HG02870 (cell line): Measurements from ENCODE around the gene PM20D1.
"Not testable (repeated sequence)": the region's sequence is repeated elsewhere in the genome, so short reads cannot be mapped to it uniquely, and the experiment has no call there.

ENCODE experiments used
- ATAC-seq: cut with Tn5 transposase; IDR thresholded peaks from one replicate; pipeline ENCODE4 v1.9.1; 2021; ENCODE audit warnings: mild to moderate bottlenecking, moderate library complexity; ENCODE audit not compliant: unreplicated experiment

PM20D1 gene

GRCh38 chr1:205842229-205842628, 7.7 kb downstream of the PM20D1 start:
- no peak for ATAC-seq

- ATAC-seq: no peak
These were observed 9.6 kb downstream of the PM20D1 start for GRCh38 chr1:205840146-205840923.

DNA sequence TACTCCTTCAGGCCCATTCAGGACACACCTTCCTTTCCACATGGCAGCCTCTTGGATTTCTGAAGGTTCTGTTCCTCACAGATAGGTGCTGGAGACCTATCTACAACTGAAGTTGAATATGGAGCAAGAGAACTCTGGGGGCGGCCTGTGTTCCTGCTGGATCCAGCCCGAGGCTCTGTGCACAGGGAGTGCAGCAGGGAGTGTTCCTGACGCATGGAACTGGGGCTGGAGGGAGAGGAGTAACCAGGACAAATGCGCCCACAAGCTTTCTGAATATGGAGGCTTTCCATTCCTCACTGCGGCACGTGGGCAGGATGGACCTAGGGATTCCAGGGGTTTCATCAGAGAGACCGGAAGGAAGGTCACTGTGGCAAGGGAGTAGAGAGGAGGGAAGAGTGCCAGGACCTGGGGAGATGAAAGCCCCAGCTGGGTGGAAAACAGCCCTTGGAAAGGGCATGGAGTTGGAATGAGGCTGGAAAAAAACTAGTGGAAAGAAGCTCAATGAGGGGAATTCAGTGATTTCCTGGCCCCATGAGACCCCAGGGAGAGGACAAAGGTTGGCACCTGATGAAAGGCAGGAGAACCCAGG, 12.5 kb downstream of the PM20D1 start:
- no peak for ATAC-seq

DNA sequence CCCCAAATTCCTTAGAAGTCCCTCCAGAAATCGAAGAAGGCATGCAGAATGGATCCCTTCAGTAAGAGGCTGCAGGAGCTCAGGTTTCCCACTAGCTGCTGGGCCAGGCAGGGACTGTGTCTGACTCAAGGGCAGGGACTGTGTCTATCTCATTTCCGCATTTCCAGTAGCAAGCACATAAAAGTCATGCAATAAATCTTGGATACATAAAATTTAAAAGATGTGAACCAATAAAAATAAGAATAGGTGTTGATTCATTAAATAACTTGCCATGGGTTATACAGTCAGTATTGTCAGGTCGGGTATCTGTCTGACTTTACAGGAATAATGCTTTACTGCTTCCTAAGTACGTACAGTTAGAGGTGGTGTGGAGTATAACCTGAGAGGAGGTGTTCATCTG, 15.2 kb downstream of the PM20D1 start:
- ATAC-seq: no peak

- ATAC-seq: no peak
These were observed 17.6 kb downstream of the PM20D1 start for GRCh38 chr1:205832326-205832751.

GRCh38 chr1:205827623-205828022, 22.3 kb downstream of the PM20D1 start:
- no peak for ATAC-seq

GRCh38 chr1:205826995-205827394, 22.9 kb downstream of the PM20D1 start:
- no peak for ATAC-seq

- no peak for ATAC-seq
These were observed 23.7 kb downstream of the PM20D1 start for GRCh38 chr1:205826016-205826806.

DNA sequence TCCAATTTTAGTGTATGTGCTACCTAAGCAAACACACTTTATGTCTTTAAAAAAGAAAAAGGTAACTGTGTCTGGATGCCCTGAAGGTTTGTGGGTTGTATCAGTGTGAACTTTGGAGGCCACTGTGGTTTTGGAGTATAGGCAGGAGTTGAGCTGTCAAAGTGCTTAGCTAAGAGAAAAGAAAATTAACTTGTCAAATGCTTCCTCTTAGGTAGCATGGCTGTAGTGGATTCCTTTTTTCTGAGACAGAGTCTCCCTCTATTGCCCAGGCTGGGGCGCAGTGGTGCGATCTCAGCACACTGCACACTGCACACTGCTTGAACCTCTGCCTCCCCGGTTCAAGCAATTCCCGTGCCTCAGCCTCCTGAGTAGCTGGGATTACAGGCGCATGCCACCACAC, 25.8 kb downstream of the PM20D1 start:
- no peak for ATAC-seq

GRCh38 chr1:205823260-205823659, 26.7 kb downstream of the PM20D1 start:
- ATAC-seq: not testable (repeated sequence)

DNA sequence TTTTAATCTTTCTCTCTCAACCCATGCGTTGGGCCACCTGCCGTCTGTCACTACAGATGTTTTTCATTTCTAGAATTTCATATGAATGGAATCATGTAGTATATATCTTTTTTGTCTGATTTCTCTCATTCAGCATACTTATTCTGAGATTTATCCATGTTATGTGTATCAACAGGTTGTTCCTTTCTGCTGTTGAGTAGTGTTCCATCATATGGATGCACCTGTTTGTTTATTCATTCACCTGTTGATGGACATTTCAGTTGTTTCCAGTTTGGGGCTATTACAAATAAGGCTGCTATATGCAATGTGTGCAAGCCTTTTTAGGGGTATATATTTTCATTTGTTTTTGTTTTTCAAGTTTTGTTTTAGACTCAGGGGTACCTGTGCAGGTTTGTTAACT, 27.5 kb downstream of the PM20D1 start:
- ATAC-seq: no peak

DNA sequence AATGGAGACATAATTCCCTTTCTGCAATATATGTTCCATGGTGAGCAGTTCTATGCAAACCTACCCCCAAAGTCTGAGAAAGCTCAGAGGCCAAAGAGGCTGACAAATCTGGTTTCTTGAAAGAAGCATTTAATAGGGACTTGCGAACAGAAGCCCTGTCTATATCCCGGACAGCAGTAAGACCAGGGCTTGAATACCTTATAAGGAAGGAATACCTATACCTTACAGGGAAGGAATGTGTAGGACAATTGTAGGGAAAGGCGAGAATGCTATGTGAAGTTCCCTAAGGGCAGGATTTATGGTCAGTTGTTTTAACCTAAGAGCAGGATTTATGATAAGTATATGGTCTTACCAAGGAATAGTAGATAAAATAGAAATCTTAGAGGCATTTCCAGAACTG, 31.9 kb downstream of the PM20D1 start:
- ATAC-seq: no peak

DNA sequence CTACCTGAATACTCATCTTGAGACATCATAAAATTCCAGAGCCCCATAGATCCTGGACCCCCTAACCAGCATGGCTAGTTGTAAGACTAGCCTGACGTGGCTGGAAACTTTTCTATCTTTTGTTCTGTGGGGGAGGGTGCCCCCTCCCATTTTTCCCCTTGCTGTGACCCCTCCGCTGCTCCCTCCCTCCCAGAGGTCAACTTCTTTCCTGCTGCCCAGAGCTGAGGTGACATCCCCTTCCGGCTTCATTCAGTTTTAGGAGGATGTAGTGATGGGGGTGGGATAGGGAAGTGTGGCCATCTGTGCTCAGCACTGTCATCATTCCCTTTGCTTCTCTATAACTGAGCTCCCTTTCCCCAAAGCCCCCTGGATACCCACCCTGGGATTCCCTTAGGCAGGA, 32.6 kb downstream of the PM20D1 start:
- no peak for ATAC-seq

DNA sequence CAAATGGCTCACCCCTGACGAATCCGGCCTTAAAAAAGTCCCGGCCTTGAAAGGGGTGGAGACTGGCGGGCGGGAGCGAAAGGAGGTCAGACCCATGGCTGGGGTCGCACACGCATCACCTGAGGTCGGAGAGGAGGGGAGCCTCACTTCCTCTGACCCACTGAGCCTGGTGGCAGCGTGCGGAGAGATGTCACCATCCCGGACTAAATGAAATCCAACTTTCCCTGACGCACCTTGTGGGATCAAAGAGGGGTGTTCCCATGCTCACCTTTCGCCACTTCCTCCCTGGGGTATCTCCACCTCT, 36.2 kb downstream of the PM20D1 start:
- ATAC-seq: no peak

GRCh38 chr1:205812878-205813754, 36.8 kb downstream of the PM20D1 start, which contains the start of gene SLC41A1:
TSS of gene SLC41A1 (minus strand) at chr1:205813198. CDS start at chr1:205810441, 2,757 bp downstream.
- ATAC-seq: peak; percentile 75

- ATAC-seq: no peak
These were observed 37.6 kb downstream of the PM20D1 start for GRCh38 chr1:205812271-205812877.

DNA sequence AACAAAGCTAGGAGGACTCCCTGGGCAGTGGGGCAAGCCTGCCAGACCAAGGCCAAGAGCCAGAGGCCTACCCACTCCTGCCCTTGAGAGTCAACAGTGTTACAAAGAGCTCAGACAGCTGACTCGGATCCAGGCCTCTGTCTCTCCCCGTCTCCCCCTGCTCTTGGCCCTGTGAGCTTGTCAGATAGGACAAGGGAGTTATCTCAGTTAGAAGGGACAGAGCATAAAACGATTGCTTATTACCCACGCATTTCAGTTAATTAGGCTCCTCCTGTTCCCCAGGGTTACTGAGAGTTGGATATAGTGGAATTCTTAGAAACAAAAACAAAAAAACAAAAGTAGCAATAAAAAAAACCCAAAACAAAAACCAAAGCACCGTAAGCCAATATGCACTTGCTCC, 38.3 kb downstream of the PM20D1 start:
- ATAC-seq: no peak

DNA sequence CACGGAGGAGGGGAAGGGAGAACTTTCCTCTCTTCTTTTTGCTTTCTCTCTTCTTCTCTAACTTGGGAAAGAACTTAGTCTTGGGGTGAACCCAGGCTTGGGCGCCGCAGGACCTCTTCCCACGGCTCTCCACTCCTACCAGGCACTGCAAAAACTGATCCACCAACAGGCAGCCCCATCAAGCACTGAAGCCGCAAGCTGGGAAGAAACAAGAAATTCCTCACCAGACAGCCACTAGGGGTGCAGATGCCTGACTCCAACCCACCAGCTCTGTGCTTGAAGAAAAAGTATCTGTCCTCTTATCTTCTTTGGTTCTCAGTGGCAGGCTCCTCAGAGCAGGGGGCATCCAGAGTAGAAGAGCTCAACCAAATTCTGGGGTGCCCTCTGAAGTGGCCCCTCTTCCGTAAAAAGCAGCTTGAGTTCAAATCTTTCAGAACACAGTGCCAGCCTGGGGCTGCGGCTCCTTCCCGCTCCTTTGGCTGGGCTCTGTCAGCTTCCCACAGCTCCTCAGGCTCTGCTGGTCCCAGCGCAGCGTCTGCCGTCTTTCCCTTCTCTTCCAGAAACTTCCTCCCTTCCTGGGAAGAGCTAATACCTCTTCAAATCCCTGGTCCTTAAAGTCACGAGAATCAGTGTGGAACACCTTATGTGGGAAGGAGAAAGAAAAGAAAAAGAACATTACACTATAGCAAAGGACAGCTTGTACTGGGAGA, 39.3 kb downstream of the PM20D1 start:
- no peak for ATAC-seq

DNA sequence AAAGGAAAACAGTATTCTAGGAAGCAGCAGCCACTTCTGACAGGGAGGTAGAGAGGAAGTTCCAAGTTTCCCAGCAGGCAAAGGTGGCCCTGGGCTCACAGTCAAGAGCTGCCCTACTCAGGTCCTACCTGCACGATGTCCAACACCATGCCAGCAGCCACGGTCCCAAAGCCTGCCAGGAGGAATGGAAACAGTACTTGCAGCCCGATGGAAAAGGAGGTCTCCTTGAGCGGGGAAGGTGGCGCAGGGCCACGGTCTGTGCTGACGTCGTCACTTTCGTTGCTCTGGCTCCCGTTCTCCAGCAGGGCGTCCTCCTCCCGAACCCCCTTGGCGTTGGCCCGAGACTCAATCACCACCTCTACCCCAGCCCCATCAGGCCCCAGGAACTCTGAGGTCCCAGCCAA, 40.0 kb downstream of the PM20D1 start:
- ATAC-seq: no peak

GRCh38 chr1:205809469-205809868, 40.5 kb downstream of the PM20D1 start:
- ATAC-seq: no peak
